Large intestine (tissue), 3 donors: ENCODE measurements around the gene GRIN2A. TPM values are rescaled to one million over a fixed set of nuclear protein-coding genes. Genes with fewer than 3 reads are reported as not detected.

ENCODE experiments used
- DNase-seq, 2 donors: peaks; one replicate each; pipeline versions ENCODE4 v3.0.0 to v3.0.0-alpha.2; 2013
- H3K27ac ChIP-seq: one replicate; pipeline ENCODE4 v1.5.1; 2013; ENCODE audit warnings: low read length
- H3K27me3 ChIP-seq: 2 replicates; pipeline ENCODE4 v1.6.1; 2013; ENCODE audit warnings: low read length; ENCODE audit not compliant: control insufficient read depth, insufficient read depth
- H3K36me3 ChIP-seq: 2 replicates; pipeline ENCODE4 v1.6.1; 2013; ENCODE audit warnings: low read length; ENCODE audit not compliant: control insufficient read depth, insufficient read depth
- H3K4me1 ChIP-seq: one replicate; pipeline ENCODE4 v1.6.1; 2013; ENCODE audit warnings: low read length; ENCODE audit not compliant: control insufficient read depth, insufficient read depth
- H3K4me3 ChIP-seq: one replicate; pipeline ENCODE4 v1.5.1; 2013; ENCODE audit warnings: low read length
- H3K9me3 ChIP-seq: one replicate; pipeline ENCODE4 v1.6.1; 2013; ENCODE audit warnings: mild to moderate bottlenecking, low read depth, low read length, moderate library complexity; ENCODE audit not compliant: control insufficient read depth
- WGBS: methylation state at CpG from one replicate; pipeline ENCODE4 v1.1.5; 2013; ENCODE audit warnings: low lambda C conversion rate; ENCODE audit not compliant: insufficient coverage; 5-methylcytosine and 5-hydroxymethylcytosine counted together
- polyA plus RNA-seq: library from polyadenylated mRNA; unstranded; fragments of 120-200 nt; gene quantifications from one replicate; pipeline ENCODE4 v1.2.1, GENCODE V29; 2013

Gene GRIN2A
- polyA plus RNA-seq, 1 donor: 0.10 TPM

- WGBS: 80% methylated on average over 1 of the region's 20 CpGs
- no peak overlapping the region for H3K4me3 ChIP-seq
- H3K27ac ChIP-seq: no peak overlapping the region
- no peaks in the 10 kb centered on the region for H3K4me1 ChIP-seq
- no peak for DNase-seq
- H3K36me3 ChIP-seq: no peaks in the 10 kb centered on the region
- H3K9me3 ChIP-seq: no peaks in the 10 kb centered on the region
- no peaks in the 10 kb centered on the region for H3K27me3 ChIP-seq
Measured at GRCh38 chr16:9849697-9850245, 332.5 kb downstream of the GRIN2A start.

GRCh38 chr16:9847146-9847545, 335.1 kb downstream of the GRIN2A start:
- no peaks in the 10 kb centered on the region for H3K36me3 ChIP-seq
- H3K27me3 ChIP-seq: no peaks in the 10 kb centered on the region
- no peaks in the 10 kb centered on the region for H3K9me3 ChIP-seq
- H3K4me3 ChIP-seq: no peak overlapping the region
- no peaks in the 10 kb centered on the region for H3K4me1 ChIP-seq
- WGBS: no CpG with 5 or more reads among the region's 2 CpGs
- no peak overlapping the region for H3K27ac ChIP-seq
- no peak for DNase-seq

- Histone ChIP-seq H3K27me3 (no peaks in the 10 kb centered on the region), H3K36me3 (no peaks in the 10 kb centered on the region), H3K9me3 (no peaks in the 10 kb centered on the region), H3K27ac (no peak overlapping the region), H3K4me3 (no peak overlapping the region), H3K4me1 (no peaks in the 10 kb centered on the region)
- no peak for DNase-seq
- 13% methylated on average over 1 of the region's 2 CpGs for WGBS
Measured at GRCh38 chr16:9846362-9847099, 335.7 kb downstream of the GRIN2A start.

DNA sequence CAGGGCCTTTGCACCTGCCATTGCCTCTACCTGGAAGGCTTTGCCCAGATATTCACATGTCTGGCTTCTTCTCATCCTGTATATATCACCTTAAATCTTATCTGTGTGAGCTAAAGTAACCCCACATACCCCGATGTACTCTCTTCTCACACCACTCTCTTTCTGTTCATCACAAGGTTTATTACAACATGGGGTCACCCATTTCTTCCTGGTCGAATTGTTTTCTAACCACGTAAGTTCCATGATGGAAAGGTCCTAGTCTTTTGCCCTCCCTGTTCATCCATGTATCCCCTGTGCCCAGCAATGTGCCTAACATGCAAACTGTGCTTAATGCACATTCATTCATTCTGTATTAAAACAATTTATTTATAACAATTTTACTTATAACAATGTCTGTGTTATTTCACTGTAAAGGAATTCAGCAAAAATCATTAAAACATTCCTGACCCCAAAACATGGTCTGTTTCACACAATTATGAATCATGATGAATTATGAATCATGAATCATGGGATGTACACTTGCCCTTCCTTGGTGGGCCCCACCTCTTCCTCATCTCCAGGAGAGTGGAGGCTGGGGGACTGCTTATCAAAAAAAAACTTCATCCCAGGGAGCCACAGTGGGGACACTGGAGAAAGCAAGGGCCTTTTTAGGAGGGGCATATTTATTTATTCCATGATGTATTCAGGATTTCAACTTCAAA, 336.4 kb downstream of the GRIN2A start:
- no peaks in the 10 kb centered on the region for H3K36me3 ChIP-seq
- H3K27ac ChIP-seq: no peak overlapping the region
- no peaks in the 10 kb centered on the region for H3K9me3 ChIP-seq
- H3K4me3 ChIP-seq: no peak overlapping the region
- H3K4me1 ChIP-seq: no peaks in the 10 kb centered on the region
- no peak for DNase-seq
- H3K27me3 ChIP-seq: no peaks in the 10 kb centered on the region
- 50% methylated on average over 2 of the region's 3 CpGs for WGBS

- WGBS: 67% methylated on average over 1 of the region's 6 CpGs
- Histone ChIP-seq H3K27ac (no peak overlapping the region), H3K36me3 (no peaks in the 10 kb centered on the region)
Measured at GRCh38 chr16:9844361-9844760, 337.9 kb downstream of the GRIN2A start.

GRCh38 chr16:9843424-9844018, 338.7 kb downstream of the GRIN2A start:
- Histone ChIP-seq H3K36me3 (no peaks in the 10 kb centered on the region), H3K4me3 (no peak overlapping the region), H3K27ac (no peak overlapping the region), H3K4me1 (no peaks in the 10 kb centered on the region), H3K27me3 (no peaks in the 10 kb centered on the region), H3K9me3 (no peaks in the 10 kb centered on the region)
- WGBS: 86% methylated on average over 2 of the region's 3 CpGs
- no peak for DNase-seq

More at GRCh38 chr16:9844361-9844760, 337.9 kb downstream of the GRIN2A start:
- H3K9me3 ChIP-seq: no peaks in the 10 kb centered on the region
- H3K4me3 ChIP-seq: no peak overlapping the region
- no peaks in the 10 kb centered on the region for H3K27me3 ChIP-seq
- DNase-seq: no peak
- H3K4me1 ChIP-seq: no peaks in the 10 kb centered on the region

- Histone ChIP-seq H3K4me3 (no peak overlapping the region), H3K36me3 (no peaks in the 10 kb centered on the region), H3K27ac (no peak overlapping the region), H3K9me3 (no peaks in the 10 kb centered on the region), H3K4me1 (no peaks in the 10 kb centered on the region), H3K27me3 (no peaks in the 10 kb centered on the region)
- WGBS: no CpG with 5 or more reads among the region's 4 CpGs
- DNase-seq: no peak
Measured at GRCh38 chr16:9840761-9841665, 341.2 kb downstream of the GRIN2A start.

GRCh38 chr16:9837481-9837880, 344.7 kb downstream of the GRIN2A start:
- Histone ChIP-seq H3K4me3 (no peak overlapping the region), H3K36me3 (no peaks in the 10 kb centered on the region), H3K4me1 (no peaks in the 10 kb centered on the region), H3K27me3 (no peaks in the 10 kb centered on the region), H3K9me3 (no peaks in the 10 kb centered on the region), H3K27ac (no peak overlapping the region)
- no CpG with 5 or more reads among the region's 2 CpGs for WGBS
- no peak for DNase-seq

DNA sequence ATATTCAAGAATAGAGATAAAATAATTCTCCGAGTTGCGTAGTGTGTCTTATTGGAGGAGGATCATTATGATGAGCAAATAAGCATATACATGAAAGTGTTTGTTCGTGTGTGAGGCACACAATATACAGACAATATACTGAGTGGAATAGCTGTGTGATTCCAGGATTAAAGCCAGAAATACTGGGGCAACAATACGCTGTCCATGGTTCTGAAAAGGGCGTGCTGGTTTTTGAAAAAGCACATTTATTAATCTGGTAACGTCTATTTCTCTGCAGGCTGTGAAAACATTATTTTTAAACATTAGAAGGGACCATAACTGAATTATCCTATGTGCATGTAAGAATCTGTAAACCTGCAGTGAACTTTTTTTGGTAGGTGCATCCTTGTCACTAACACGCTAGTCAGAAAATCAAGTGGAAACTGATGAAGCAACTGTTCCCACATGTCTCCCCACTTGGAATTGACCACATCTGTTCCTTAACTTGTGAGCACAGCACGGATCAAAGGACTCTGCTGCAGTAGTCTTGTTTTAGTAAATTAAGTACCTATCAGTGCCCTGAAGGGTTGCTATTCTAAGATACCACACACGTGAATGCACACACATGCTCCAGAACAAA, 346.0 kb downstream of the GRIN2A start:
- H3K4me1 ChIP-seq: no peaks in the 10 kb centered on the region
- no peaks in the 10 kb centered on the region for H3K36me3 ChIP-seq
- no peaks in the 10 kb centered on the region for H3K27me3 ChIP-seq
- no peak overlapping the region for H3K27ac ChIP-seq
- no peaks in the 10 kb centered on the region for H3K9me3 ChIP-seq
- no peak overlapping the region for H3K4me3 ChIP-seq
- WGBS: 66% methylated on average over 4 of the region's 9 CpGs
- no peak for DNase-seq
